DOHH2 (cell line): Measurements from ENCODE around the gene OTX2.

Experiments used
- EZH2phosphoT487 ChIP-seq: fragments of 200-600 bp; sonication (generic); IDR thresholded peaks from 2 replicates; pipeline ENCODE4 v1.6.1; 2017; ENCODE audit warnings: borderline replicate concordance, mild to moderate bottlenecking, antibody characterized with exemption, low read length, moderate library complexity, mixed read lengths
- TF ChIP-seq, protein P1 (sequence below): fragments of 200-600 bp; sonication (generic); IDR thresholded peaks from one replicate; pipeline ENCODE4 v1.5.1; 2014; ENCODE audit warnings: antibody characterized with exemption, mild to moderate bottlenecking, low read depth, low read length; ENCODE audit not compliant: poor library complexity, severe bottlenecking

DNA sequence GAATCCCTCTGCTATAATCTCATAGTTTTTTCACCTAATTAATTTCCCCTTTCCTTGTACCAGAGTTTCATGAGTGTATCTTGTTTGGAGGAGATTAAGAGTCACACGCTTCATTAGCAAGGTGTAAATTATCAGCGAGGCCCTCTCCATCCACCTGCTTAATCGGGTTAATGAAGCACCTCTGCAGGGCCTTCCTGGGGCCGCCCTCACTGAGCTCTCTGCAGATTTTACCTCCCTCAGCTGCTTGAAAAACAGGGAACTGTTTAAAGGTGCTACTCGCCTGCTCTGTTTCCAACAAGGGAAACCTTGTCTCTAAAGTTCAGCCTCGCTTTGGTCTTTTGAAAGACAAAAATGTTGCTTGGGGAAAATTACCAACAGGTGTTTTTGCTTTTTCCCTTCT, 35.8 kb downstream of the OTX2 start:
- TF ChIP-seq, protein P1, sequence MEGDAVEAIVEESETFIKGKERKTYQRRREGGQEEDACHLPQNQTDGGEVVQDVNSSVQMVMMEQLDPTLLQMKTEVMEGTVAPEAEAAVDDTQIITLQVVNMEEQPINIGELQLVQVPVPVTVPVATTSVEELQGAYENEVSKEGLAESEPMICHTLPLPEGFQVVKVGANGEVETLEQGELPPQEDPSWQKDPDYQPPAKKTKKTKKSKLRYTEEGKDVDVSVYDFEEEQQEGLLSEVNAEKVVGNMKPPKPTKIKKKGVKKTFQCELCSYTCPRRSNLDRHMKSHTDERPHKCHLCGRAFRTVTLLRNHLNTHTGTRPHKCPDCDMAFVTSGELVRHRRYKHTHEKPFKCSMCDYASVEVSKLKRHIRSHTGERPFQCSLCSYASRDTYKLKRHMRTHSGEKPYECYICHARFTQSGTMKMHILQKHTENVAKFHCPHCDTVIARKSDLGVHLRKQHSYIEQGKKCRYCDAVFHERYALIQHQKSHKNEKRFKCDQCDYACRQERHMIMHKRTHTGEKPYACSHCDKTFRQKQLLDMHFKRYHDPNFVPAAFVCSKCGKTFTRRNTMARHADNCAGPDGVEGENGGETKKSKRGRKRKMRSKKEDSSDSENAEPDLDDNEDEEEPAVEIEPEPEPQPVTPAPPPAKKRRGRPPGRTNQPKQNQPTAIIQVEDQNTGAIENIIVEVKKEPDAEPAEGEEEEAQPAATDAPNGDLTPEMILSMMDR, result no peak
- no peak for TF ChIP-seq EZH2phosphoT487
